NCI-H1105 (cell line): Measurements from ENCODE around the gene SPEF2.

ENCODE experiments used
- DNase-seq: peaks from one replicate; lab custom pipeline; 2025; lab: John Stamatoyannopoulos, UW

Gene SPEF2, protein sequence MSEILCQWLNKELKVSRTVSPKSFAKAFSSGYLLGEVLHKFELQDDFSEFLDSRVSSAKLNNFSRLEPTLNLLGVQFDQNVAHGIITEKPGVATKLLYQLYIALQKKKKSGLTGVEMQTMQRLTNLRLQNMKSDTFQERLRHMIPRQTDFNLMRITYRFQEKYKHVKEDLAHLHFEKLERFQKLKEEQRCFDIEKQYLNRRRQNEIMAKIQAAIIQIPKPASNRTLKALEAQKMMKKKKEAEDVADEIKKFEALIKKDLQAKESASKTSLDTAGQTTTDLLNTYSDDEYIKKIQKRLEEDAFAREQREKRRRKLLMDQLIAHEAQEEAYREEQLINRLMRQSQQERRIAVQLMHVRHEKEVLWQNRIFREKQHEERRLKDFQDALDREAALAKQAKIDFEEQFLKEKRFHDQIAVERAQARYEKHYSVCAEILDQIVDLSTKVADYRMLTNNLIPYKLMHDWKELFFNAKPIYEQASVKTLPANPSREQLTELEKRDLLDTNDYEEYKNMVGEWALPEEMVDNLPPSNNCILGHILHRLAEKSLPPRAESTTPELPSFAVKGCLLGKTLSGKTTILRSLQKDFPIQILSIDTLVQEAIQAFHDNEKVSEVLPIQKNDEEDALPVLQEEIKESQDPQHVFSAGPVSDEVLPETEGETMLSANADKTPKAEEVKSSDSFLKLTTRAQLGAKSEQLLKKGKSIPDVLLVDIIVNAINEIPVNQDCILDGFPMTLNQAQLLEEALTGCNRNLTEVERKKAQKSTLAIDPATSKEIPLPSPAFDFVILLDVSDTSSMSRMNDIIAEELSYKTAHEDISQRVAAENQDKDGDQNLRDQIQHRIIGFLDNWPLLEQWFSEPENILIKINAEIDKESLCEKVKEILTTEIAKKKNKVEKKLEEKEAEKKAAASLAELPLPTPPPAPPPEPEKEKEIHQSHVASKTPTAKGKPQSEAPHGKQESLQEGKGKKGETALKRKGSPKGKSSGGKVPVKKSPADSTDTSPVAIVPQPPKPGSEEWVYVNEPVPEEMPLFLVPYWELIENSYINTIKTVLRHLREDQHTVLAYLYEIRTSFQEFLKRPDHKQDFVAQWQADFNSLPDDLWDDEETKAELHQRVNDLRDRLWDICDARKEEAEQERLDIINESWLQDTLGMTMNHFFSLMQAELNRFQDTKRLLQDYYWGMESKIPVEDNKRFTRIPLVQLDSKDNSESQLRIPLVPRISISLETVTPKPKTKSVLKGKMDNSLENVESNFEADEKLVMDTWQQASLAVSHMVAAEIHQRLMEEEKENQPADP (N-terminal part only)

GRCh38 chr5:35617435-35618303 is at the start of gene SPEF2:
TSS of gene SPEF2 (plus strand) at chr5:35617863. CDS start at chr5:35617998, 135 bp downstream.
- DNase-seq = peak; percentile 75

DNA sequence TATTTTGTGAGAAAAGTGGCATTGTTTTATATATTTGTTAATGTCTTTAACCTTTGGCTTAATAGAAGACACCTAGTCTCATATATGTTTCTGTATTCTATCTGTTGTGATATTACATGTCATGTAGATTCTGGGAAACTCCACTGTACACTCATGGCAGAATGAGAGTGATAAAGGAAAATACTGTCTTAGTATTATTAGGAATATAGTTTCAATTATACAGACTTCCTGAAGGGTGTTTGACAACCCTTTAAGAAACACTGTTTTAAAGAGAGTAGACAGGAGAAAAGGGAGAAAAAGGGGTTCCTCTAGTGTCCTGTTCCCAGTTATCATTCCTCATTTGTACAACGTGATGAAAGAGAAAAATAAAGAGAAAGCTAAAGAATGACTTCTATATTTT is 42.1 kb upstream of the SPEF2 start:
- no peak for DNase-seq

DNA sequence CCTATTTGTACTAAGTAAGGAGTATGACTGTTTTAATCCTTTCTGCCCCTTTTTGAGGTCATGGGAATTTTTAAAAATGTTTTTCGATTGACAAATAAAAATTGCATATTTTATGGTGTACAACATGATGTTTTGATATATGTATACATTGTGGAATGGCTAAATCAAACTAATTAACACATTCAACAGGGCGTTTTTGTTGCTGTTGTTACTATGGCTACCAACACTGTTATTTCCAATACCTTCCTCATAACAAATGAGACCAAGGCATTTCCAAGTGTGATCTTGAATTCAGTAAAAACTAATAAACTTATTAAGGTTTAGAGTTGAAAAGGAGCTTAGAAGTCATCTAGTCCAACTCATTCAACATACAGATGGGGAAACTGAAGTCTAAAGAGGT is 30.2 kb upstream of the SPEF2 start:
- DNase-seq = no peak

- no peak for DNase-seq
Measured at GRCh38 chr5:35593338-35593737, 24.3 kb upstream of the SPEF2 start.

GRCh38 chr5:35598707-35599370 is 18.8 kb upstream of the SPEF2 start:
- no peak for DNase-seq

- DNase-seq = no peak
Measured at GRCh38 chr5:35600591-35600990, 17.1 kb upstream of the SPEF2 start.

- no peak for DNase-seq
Measured at GRCh38 chr5:35608881-35609779, 8.5 kb upstream of the SPEF2 start.

GRCh38 chr5:35617060-35617434 is 616 bp upstream of the SPEF2 start:
- DNase-seq = no peak

DNA sequence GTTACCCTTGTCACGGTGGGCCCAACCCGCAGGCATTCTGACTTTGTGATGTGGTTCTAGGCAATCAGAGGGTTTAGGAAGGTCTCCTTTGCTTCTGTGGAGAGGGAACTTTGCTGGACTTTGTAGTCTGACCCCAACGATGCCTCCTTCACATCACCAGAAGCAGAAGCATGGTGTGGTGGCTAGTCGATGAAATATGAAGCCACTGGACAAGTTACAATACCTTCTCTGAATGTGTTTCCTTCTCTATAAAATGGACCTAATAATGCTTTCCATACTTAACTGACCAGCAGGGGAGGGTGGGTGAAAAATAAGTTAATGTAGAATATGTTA is 607 bp downstream of the SPEF2 start:
- DNase-seq = no peak

DNA sequence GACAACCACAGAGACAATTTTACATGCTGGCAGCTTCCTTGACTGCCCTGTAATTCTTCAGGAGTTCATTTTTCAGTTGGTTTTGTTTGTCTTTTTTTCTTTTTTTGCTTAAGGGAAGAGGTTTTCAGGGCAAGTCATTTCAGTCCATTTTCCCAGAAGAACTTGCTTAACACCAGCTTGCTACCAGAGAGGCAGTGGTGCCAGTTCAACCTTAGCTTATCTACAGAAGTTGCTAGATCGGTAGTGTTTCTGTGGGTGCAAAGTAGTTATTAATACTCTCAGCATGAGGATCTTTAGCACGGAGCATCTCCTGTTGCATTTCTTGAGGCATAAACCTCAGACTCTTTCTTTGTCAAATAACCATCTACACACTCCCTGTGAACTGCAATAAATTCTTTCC is 1.1 kb downstream of the SPEF2 start:
- no peak for DNase-seq

GRCh38 chr5:35622974-35623373 is 5.3 kb downstream of the SPEF2 start:
- no peak for DNase-seq

GRCh38 chr5:35623991-35624390 is 6.3 kb downstream of the SPEF2 start:
- no peak for DNase-seq

DNA sequence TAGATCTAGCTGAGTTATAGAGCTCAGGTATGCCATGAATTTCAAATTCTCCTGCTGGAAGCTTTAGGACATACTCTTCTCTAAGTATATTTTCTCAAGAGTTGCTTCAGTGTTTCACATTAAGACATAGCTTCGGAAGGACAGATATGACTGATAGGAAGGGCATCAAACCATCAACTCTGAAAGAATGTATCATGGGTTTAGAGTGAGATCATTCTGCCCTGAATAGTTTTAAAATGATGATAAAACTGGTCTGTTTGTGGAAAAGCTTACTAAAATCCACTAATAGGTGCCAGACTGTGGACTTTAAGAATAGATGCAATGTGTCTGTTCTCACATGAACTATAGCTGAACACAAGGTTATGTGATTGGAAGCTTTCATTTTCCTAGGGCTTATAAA is 8.4 kb downstream of the SPEF2 start:
- no peak for DNase-seq

DNA sequence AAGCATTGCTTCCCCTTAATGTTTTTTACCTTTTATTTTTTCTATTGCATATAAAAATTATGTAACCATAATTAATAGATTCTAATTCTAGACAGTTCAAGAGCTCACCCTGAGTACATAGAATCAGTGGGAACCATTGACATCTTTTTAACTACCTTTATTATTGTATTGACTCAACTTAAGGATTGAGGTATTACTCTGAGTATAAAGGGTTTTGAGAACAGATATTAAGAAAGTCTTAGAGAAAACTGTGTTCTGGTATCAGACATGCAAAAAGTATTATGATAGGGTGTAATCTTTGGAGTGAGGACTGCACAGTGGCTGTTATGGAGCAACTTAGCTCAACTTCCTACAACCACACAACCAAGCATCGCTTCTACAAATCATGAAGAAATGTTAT is 8.9 kb downstream of the SPEF2 start:
- no peak for DNase-seq

DNA sequence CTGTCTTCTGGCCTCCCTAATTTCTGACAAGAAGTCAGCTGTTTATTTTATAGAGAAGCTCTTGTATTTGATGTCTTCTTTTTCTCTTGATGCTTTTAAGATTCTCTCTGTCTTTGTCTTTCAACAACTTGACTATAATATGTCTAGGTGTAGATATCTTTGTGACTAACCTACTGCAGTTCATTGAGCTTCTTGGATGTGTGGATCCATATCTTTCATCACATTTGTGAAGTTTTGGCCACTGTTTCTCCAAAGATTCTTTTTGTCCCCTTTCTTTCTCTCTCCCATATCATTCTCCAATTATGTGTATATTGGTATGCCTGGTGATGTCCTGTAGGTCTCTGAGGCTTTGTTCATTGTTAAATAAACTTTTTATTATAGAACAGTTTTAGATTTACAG is 16.7 kb downstream of the SPEF2 start:
- no peak for DNase-seq

GRCh38 chr5:35640623-35641022 is 23.0 kb downstream of the SPEF2 start:
- no peak for DNase-seq

DNA sequence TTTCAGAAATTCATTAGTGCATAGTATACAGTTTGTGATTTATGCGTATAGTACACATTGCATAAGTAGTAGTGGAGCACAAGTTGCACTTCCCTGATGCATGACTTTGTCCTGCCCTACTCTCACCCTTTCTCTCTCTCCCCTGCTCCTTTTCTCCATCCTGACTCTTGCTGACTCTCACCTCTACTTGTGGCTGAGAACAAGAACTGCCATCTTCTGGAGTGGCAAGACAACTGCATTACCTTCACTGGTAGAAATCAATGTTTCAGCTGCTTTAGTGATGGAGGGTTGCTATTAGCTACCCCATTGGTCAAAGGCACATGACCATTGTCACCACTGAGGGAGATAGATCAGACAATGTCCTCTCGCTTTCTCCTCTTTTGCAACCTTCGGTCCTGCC is 26.9 kb downstream of the SPEF2 start:
- no peak for DNase-seq

GRCh38 chr5:35647128-35647527 is 29.5 kb downstream of the SPEF2 start:
- DNase-seq = no peak

- no peak for DNase-seq
Measured at GRCh38 chr5:35647712-35648111, 30.0 kb downstream of the SPEF2 start.
